Kidney (tissue), 14 donors: ENCODE results near the gene C14orf132. TPM values are rescaled to one million over a fixed set of nuclear protein-coding genes. Genes with fewer than 3 reads are reported as not detected.

ENCODE experiments used
- DNase-seq, 5 donors: peaks; one replicate each; pipeline ENCODE4 v3.0.0-alpha.2; 2013 to 2020
- FAIRE-seq: peaks from 2 replicates; lab custom pipeline; 2012; peaks lifted over from hg19 to GRCh38; lab: Jason Lieb, UNC
- H3K27ac ChIP-seq, 2 donors: one replicate each; pipeline ENCODE4 v1.7.0; 2013; ENCODE audit warnings: low read depth in 2 of 2, low read length in 2 of 2, inconsistent platforms in 1 of 2
- H3K27me3 ChIP-seq: one replicate; pipeline ENCODE4 v1.7.1; 2013; ENCODE audit warnings: low read length, inconsistent platforms; ENCODE audit not compliant: control insufficient read depth, insufficient read depth
- H3K36me3 ChIP-seq, 3 donors: one replicate each; pipeline versions ENCODE4 v1.7.0 to v1.7.1; 2013; ENCODE audit warnings: low read length in 3 of 3, control low read depth in 1 of 3, inconsistent platforms in 1 of 3; ENCODE audit not compliant: insufficient read depth in 3 of 3, control insufficient read depth in 2 of 3
- H3K4me1 ChIP-seq, 3 donors: one replicate each; pipeline versions ENCODE4 v1.7.0 to v1.7.1; 2013; ENCODE audit warnings: low read length in 3 of 3, inconsistent platforms in 1 of 3, low read depth in 1 of 3; ENCODE audit not compliant: control insufficient read depth in 2 of 3, insufficient read depth in 2 of 3
- H3K4me3 ChIP-seq, 3 donors: one replicate each; pipeline versions ENCODE4 v1.7.0 to v1.8.1; 2013; ENCODE audit warnings: low read length in 3 of 3, control low read depth in 1 of 3, inconsistent platforms in 1 of 3
- H3K9ac ChIP-seq, 3 donors: one replicate each; pipeline versions ENCODE4 v1.7.0 to v1.7.1; 2013; ENCODE audit warnings: low read length in 3 of 3, control low read depth in 1 of 3, inconsistent platforms in 1 of 3
- H3K9me3 ChIP-seq, 3 donors: one replicate each; pipeline versions ENCODE4 v1.7.0 to v1.7.1; 2013; ENCODE audit warnings: low read length in 3 of 3, control low read depth in 1 of 3, inconsistent platforms in 1 of 3; ENCODE audit not compliant: control insufficient read depth in 2 of 3, insufficient read depth in 1 of 3
- intact Hi-C: fragments of 100-400 bp; cut with DNase I; formaldehyde crosslinking; loops from one replicate; pipeline ENCODE4 v1.11.1; 2022
- polyA plus RNA-seq: library from polyadenylated mRNA; stranded (reverse); fragments of 350-450 nt; fragmentation: Illumina TruSeq; extraction: RNeasy Lipid Tissue Mini Kit (QIAGEN cat#74804); gene quantifications from one replicate; pipeline ENCODE4 v1.2.3, GENCODE V29; 2014; ENCODE audit warnings: low read depth, low replicate concordance; ENCODE audit not compliant: insufficient read depth
- total RNA-seq: library from RNA; stranded (reverse); fragmentation: NEBNext Ultra II Directional; extraction: Animal tissue kit (Norgen Biotek cat#: 25700); gene quantifications from one replicate; pipeline ENCODE4 v1.2.1, GENCODE V29; 2021
- TF ChIP-seq, protein P1 (sequence below): IDR thresholded peaks from 3 replicates; pipeline ENCODE4 v1.5.1; 2012; ENCODE audit warnings: mild to moderate bottlenecking, moderate library complexity, borderline replicate concordance; ENCODE audit not compliant: insufficient read depth; ENCODE audit errors: extremely low read depth
- donor health status: control.
- donor health status: control.
- donor health status: control.
- donor health status: control.
- donor health status: control.
- donor health status: DM: yes; HTN: yes; CAD: no.
- donor health status: Normal renal cell carcinoma (clear cell type).

C14orf132 gene
- total and polyA plus RNA-seq, 2 donors from 2014 or later = 6.0 to 17.5 TPM

DNA sequence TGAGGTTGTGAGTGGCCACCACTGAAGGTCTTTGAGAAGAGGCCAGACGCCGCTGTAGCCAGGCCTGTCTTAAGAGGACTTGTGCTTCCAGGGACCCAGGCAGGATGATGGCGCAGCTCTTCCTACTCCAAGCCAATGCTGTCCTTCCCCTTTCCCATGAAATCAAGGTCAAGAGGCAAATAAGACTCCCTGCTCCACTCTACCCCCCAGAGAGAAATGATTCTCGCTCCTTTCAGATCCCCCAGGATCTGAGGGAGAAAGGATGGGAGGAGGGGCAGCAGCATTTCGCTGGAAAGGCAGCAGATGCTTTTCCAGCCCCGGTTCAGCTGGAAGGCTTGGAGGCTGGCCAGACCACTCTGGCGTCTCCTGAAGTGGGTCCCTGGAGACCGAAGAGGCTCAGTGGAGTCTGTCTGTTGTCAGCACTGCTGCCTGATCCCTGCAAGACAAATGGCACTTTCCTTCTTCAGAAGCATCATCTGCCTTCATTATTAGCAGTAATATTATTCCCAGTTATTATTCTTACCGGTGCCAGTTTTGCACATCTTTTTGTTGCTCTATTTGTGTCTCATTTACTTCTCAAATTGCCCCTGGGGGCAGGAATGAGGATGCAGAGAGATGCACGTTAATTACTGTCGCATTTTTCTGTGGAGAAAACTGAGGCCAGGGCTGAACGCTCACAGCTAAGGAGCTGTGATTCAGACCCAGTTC is 51.4 kb downstream of the C14orf132 start:
- H3K36me3 ChIP-seq = no peaks in the 10 kb centered on the region
- TF ChIP-seq, protein P1, sequence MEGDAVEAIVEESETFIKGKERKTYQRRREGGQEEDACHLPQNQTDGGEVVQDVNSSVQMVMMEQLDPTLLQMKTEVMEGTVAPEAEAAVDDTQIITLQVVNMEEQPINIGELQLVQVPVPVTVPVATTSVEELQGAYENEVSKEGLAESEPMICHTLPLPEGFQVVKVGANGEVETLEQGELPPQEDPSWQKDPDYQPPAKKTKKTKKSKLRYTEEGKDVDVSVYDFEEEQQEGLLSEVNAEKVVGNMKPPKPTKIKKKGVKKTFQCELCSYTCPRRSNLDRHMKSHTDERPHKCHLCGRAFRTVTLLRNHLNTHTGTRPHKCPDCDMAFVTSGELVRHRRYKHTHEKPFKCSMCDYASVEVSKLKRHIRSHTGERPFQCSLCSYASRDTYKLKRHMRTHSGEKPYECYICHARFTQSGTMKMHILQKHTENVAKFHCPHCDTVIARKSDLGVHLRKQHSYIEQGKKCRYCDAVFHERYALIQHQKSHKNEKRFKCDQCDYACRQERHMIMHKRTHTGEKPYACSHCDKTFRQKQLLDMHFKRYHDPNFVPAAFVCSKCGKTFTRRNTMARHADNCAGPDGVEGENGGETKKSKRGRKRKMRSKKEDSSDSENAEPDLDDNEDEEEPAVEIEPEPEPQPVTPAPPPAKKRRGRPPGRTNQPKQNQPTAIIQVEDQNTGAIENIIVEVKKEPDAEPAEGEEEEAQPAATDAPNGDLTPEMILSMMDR = no peak
- H3K9ac ChIP-seq = no peak overlapping the region
- DNase-seq (peak; percentile 64 to 93 (median 69)), FAIRE-seq (no peak)
- no peak overlapping the region for H3K4me3 ChIP-seq
- H3K4me1 ChIP-seq = peaks cover 0 to 3% (median 0%) of the 10 kb centered on the region in 3 donors
- intact Hi-C loops = loop anchor here (10.0 kb wide), 2 partner anchors 86 to 334 kb away; no protein-coding TSS in a partner anchor
- H3K27ac ChIP-seq = no peak overlapping the region
- H3K9me3 ChIP-seq = no peaks in the 10 kb centered on the region
- no peaks in the 10 kb centered on the region for H3K27me3 ChIP-seq

DNA sequence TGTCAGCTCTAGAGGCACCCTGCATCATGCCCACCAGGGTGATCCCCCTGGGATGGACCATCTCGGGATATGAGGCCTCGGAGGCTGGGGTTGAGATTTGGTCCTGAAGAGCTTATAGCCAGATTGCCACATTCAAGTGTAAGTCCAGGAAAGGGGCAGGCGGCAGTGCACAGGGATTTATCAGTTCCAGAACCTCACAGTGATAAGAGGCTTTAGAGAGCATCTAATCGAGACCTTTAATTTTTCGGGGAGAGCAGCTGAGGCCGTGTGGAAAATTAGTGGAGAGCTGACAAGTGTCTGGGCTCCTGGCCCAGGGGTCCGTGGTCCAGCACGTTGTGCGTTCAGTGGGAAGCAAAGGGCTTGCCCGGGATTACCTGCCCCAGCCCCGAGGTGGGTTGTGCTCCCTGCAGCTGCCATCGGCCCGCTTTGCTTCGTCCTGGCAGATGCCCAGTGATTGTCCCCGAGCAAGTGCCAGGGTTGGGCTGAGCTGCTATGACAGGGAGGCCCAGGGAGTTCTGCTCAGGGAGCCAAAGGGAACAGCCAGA is 52.1 kb downstream of the C14orf132 start:
- Histone ChIP-seq H3K4me3 (no peak overlapping the region), H3K27ac (no peak overlapping the region), H3K27me3 (no peaks in the 10 kb centered on the region), H3K36me3 (no peaks in the 10 kb centered on the region), H3K9me3 (no peaks in the 10 kb centered on the region), H3K9ac (no peak overlapping the region), H3K4me1 (peaks cover 0 to 3% (median 0%) of the 10 kb centered on the region in 3 donors)
- FAIRE-seq = no peak
- peak in 1 of 5 donors; percentile 29 for DNase-seq
- intact Hi-C loops = loop anchor here (10.0 kb wide), 2 partner anchors 86 to 334 kb away; no protein-coding TSS in a partner anchor
- TF ChIP-seq, protein P1 = no peak

DNA sequence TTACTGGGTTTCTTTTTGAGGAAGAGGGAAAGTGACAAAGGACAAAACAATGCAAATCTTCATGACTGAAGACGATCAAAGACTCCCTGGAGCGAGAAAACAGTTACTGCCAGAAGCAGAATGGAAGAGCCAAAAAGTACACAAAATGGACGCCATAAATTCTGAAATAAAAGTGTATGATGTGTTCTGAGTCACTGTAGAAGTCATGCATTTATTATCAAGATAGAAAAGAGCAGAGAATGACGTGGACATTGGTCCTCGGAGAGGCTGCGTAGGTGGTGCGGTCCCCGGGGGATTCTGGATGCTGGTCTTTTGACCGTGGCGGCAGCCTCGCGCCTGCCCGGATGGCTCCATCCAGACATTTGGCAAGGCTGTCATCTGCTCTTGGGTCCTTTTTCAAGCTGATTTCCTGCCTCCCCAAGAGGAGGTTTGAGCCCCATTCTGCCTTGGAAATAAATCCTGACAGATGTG is 52.8 kb downstream of the C14orf132 start:
- H3K9me3 ChIP-seq = no peaks in the 10 kb centered on the region
- DNase-seq (peak in 1 of 5 donors; percentile 22), FAIRE-seq (no peak)
- H3K27me3 ChIP-seq = no peaks in the 10 kb centered on the region
- H3K36me3 ChIP-seq = no peaks in the 10 kb centered on the region
- no peak overlapping the region for H3K9ac ChIP-seq
- intact Hi-C loops = loop anchor here (10.0 kb wide), 2 partner anchors 87 to 333 kb away; no protein-coding TSS in a partner anchor
- H3K4me1 ChIP-seq = peaks cover 0 to 3% (median 0%) of the 10 kb centered on the region in 3 donors
- TF ChIP-seq, protein P1 = no peak
- H3K27ac ChIP-seq = no peak overlapping the region
- H3K4me3 ChIP-seq = no peak overlapping the region
